GM21717 (cell line): ENCODE data around the gene CCDC183.
"Not testable (repeated sequence)": the region's sequence is repeated elsewhere in the genome, so short reads cannot be mapped to it uniquely, and the experiment has no call there.

Experiments used
- ATAC-seq: cut with Tn5 transposase; IDR thresholded peaks from one replicate; pipeline ENCODE4 v1.9.1; 2021; ENCODE audit warnings: mild to moderate bottlenecking, moderate library complexity; ENCODE audit not compliant: unreplicated experiment

CCDC183 gene

GRCh38 chr9:136760424-136760823, 35.7 kb upstream of the CCDC183 start:
- ATAC-seq, result no peak

- ATAC-seq, result not testable (repeated sequence)
Observed at GRCh38 chr9:136760834-136761544, 35.1 kb upstream of the CCDC183 start.

GRCh38 chr9:136761545-136761981, 34.6 kb upstream of the CCDC183 start:
- no peak for ATAC-seq

- no peak for ATAC-seq
Observed at GRCh38 chr9:136762221-136762691, 33.9 kb upstream of the CCDC183 start.

GRCh38 chr9:136762915-136763648, 33.1 kb upstream of the CCDC183 start:
- no peak for ATAC-seq

DNA sequence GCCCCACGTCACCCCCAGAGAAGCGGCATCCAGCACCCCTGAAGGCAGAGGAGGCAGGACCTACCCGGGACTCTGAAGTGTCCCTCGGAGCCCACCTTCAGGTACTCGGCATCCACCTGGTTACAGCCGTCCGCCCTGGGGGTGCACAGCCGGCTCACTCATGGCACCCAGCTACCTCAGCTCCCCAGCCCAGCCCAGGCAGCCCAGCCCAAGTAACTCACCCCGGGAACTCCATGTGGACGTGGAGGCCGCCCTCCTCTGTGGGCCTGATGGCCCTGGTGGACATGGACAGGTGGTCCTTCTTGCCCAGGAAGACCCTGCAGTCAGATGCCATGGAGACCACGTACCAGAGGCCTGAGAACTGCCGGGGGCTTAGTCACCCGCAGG, 32.5 kb upstream of the CCDC183 start:
- ATAC-seq, result no peak

DNA sequence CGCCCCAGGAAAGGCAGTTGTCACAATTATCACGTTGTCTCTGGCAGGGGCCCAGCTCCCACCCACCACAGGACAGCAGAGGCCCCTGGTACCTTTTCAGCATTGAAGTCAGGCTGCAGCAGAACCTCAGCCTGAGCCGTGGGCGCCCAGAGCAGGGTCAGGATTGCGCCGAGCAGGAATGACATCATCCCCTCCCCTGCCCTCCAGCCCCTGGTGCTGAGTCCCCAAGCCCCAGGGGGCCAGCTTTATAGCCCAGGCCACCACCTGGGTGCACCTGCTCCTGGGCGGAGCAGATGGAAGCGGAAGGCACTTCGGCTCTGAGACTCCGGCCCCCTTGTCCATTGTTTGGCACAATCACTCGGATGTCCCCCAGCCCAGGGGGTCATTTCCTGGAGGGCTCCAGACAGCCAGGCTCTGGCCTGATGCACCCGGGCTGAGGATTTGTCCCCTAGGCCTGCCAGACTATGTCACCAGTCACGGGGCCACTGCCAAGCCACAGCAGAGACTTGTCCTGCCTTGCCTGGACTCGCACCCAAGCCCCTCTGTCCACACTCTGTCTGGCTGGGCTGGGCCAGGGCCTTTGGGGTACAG, 31.7 kb upstream of the CCDC183 start, which contains the start of gene LCN15:
Gene LCN15, minus strand, starts transcription at position 218 of the 591 bp plus-strand sequence. Its CDS starts 30 bp downstream, at position 188.
- no peak for ATAC-seq

DNA sequence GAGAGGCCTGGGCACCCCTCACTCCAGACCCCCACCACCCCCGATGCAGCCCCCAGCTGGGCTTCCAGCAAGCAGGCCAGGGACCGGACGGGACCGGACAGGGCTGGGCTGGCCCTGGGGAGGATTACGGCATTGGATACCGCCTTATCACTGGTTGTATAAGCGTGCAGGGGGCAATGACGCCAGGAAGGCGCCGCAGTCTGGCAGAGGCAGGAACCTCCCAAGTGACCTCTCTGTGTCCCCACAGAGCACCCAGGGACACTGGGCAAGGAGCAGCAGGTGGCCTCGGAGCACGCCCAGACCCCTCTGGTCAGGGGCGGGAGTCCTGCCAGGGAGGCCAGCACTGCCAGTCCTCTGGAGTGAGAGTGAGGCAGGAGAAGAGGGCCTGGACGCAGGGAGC, 31.1 kb upstream of the CCDC183 start:
- no peak for ATAC-seq

DNA sequence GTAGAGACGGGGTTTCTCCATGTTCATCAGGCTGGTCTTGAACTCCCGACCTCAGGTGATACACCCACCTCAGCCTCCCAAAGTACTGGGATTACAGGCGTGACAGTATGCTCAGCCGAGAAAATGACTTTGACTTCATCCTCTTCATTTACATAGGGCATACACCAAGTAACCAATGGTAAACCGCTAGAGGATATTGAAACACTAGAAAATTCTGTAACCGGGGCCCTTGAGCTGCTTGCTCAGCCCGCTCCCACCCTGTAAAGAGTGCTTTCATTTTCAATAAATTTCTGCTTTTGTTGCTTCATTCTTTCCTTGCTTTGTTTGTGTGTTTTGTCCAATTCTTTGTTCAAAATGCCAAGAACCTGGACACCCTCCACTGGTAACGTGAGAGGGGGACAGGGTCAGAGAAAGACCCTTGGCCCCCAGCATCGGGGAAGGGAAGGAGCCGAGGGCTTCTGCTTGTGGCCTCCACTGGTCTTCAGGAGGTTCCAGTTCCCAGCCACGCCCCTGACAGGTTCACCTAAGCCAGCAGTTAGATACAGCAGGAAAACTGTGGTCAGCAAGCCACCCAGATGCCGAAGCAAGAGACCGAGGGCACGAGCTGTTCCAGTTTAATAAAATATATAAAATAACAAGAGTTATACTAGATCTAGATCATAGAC, 30.3 kb upstream of the CCDC183 start:
- peak; percentile 58 for ATAC-seq

DNA sequence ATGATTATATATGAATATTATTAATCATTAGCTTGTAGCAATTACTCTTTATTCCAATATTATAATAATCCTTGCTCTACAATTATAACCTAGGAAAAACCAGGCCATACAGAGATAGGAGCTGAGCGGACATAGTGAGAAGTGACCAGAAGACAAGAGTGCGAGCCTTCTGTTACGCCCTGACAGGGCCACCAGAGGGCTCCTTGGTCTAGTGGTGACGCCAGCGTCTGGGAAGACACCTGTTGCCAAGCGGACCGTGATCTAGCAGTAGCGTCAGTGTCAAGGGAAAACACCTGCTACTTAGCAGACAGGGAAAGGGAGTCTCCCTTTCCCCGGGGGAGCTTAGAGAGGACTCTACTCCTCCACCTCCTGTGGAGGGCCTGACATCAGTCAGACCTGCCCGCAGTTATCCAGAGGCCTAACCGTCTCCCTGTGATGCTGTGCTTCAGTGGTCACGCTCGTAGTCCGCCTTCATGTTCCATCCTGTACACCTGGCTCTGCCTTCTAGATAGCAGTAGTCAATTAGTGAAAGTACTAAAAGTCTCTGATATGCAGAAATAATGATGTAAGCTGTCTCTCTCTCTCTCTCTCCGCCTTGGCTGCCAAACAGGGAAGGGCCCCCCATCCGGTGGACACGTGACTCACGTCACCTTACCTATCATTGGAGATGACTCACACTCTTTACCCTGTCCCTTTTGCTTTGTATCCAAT, 29.6 kb upstream of the CCDC183 start:
- ATAC-seq, result not testable (repeated sequence)

DNA sequence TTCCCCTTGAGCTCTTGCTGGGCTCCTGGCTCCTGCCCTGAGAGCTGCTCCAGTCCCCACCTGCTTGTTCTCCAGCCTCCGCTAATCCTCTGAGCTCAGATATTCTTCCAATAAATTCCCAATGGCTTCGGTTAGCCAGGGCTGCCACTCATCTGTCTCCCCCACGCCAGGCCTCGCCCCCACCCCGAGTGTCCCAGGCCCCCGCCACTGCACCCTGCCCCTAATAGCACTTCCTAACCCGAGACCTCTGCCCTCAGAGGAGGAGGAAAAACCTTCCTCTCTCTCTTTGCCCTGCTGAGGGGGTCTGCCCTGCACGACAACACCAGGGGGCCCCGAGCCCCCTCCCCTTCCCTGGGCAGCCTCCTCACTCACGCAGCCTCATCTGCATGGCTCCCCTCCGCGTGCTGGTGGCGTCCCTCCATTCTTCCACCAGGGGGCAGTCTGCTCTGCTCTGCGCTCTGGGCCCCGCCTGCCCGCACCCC, 26.4 kb upstream of the CCDC183 start:
- no peak for ATAC-seq

- ATAC-seq, result no peak
Observed at GRCh38 chr9:136771907-136772415, 24.2 kb upstream of the CCDC183 start.

DNA sequence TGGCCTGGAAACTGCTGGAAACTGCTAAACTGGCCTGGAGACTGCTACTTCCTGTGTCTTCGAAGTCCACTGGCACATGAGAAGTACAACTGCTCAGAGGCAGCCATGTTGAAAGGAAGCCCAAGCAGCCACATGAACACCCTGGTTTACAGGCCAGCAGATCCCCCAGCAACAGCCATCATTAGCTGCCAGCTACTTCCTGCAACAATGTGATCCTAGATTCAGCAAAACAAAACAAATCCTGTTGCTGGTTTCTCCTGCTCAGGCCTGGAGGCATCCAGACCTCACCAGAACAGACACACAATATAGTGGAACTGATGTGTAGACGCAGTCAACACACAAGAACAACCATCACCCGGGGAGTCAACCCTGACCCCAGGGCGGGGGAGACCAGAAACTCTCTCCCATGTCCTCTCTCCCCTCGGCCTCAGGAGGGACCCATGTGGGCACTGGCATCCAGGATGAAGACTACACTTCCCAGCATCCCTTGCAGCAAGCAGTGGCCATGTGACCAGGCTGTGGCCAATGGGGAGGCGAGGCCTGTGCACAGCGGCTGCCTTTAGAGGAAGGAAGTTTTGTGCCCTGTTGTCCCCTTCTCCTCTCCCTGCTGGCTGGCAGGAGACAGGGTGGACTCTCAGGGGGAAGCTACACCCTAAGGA, 22.6 kb upstream of the CCDC183 start:
- no peak for ATAC-seq

- no peak for ATAC-seq
Observed at GRCh38 chr9:136774416-136775045, 21.6 kb upstream of the CCDC183 start.

DNA sequence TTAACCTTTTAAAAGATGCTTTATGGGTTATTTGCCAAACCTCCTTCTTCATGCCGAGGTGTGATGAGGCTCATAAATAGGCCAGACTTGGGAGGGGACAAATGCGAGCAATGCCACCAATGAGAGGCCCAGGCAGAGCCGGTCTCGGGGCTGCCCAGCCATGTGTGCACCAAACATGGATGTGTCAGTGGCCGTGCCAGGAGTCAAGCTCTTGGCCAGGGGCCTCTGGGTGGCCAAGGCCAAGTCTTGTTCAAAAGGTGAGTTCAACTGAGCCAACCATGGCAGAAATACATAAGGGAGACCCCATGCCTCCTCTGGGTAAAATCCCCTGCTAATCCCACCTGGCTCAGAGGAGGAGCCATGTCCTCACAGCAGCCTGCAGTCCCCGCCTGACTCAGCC, 20.9 kb upstream of the CCDC183 start:
- ATAC-seq, result no peak

- ATAC-seq, result no peak
Observed at GRCh38 chr9:136776947-136777346, 19.2 kb upstream of the CCDC183 start.

DNA sequence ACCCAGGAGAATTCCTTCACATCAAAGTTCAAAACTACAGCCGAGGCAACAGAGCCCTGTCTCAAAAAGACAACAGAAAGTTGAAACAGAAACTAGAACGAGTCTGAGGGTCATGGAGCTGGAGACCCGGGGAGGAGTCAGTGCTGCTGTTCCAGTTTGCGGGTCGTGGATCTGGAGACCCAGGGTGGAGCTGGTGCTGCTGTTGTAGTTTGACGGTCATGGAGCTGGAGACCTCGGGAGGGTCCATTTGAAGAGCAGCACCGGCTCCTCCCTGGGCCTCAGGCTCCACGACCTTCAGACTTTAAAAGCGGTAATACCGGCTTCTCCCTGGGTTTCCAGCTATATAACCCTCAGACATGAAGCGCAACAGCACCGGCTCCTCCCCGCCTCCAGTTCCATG, 18.8 kb upstream of the CCDC183 start:
- ATAC-seq, result no peak

DNA sequence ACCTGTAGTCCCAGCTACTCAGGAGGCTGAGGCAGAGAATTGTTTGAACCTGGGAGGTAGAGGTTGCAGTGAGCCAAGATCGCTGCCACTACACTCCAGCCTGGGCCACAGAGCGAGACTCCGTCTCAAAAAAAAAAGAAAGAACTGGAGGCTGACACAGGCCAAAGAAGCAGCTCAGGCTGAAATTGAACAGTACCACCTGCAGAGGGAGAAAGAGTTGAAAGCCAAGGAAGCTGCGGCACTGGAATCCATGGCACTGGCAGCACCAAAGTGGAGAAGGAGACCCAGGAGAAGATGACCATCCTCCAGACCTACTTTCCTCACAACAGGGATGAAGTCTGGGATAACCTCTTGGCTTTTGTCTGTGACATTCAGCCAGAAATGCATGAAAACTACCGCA, 16.3 kb upstream of the CCDC183 start:
- ATAC-seq, result no peak

- no peak for ATAC-seq
Observed at GRCh38 chr9:136782452-136782851, 13.7 kb upstream of the CCDC183 start.
